ENCODE measurements around the gene CAPN9. TPM values are rescaled to one million over a fixed set of nuclear protein-coding genes. Genes with fewer than 3 reads are reported as not detected.
A peak's percentile ranks its signal among the peaks of the same experiment; 100 is the strongest.

Gene CAPN9
- total RNA-seq, 1 donor from 2014 or later: 0.19 TPM

- Histone ChIP-seq H3K27me3 (no peaks in the 10 kb centered on the region), H3K79me2 (ENCODE audit: low read depth) (no peaks in the 10 kb centered on the region), H3K4me1 (peaks cover 9% of the 10 kb centered on the region), H3K4me3 (no peak overlapping the region), H3K36me3 (no peaks in the 10 kb centered on the region), H3K27ac (no peak overlapping the region), H2AFZ (replicated peaks) (no peak overlapping the region), H3F3A (ENCODE audit: low read depth) (no peaks in the 10 kb centered on the region), H3K4me2 (no peak overlapping the region), H4K20me1 (ENCODE audit: low read depth) (no peaks in the 10 kb centered on the region), H3K9me3 (ENCODE audit: low read depth) (no peaks in the 10 kb centered on the region), H3K9ac (no peak overlapping the region)
- no peak for TF ChIP-seq EZH2 (IDR thresholded peaks at IDR 0.05)
- no peak for TF ChIP-seq CTCF (IDR thresholded peaks at IDR 0.05)
- no peak for TF ChIP-seq EZH2phosphoT487 (IDR thresholded peaks at IDR 0.05)
- peaks cover 23% of the 10 kb centered on the region for H3K4me1 Mint-ChIP-seq
- DNase-seq (ENCODE audit: low spot score): peak; percentile 8
- no peak overlapping the region for H3K27ac Mint-ChIP-seq
- H3K9me3 Mint-ChIP-seq: no peaks in the 10 kb centered on the region
- H3K27me3 Mint-ChIP-seq (ENCODE audit: insufficient read depth, low read depth): peaks cover 14% of the 10 kb centered on the region
- no peak overlapping the region for H3K4me3 Mint-ChIP-seq
- H3K36me3 Mint-ChIP-seq: no peaks in the 10 kb centered on the region
These were observed 37.3 kb upstream of the CAPN9 start for GRCh38 chr1:230709619-230710542.

- H3K27ac Mint-ChIP-seq: no peak overlapping the region
- no peak overlapping the region for H3K4me3 Mint-ChIP-seq
- Histone ChIP-seq H3K4me2 (no peak overlapping the region), H4K20me1 (ENCODE audit: low read depth) (no peaks in the 10 kb centered on the region), H3K9me3 (ENCODE audit: low read depth) (no peaks in the 10 kb centered on the region), H2AFZ (replicated peaks) (no peak overlapping the region), H3K9ac (no peak overlapping the region), H3F3A (ENCODE audit: low read depth) (no peaks in the 10 kb centered on the region), H3K27ac (no peak overlapping the region), H3K79me2 (ENCODE audit: low read depth) (no peaks in the 10 kb centered on the region), H3K4me1 (peaks cover 9% of the 10 kb centered on the region), H3K27me3 (no peaks in the 10 kb centered on the region), H3K36me3 (no peaks in the 10 kb centered on the region), H3K4me3 (no peak overlapping the region)
- no peaks in the 10 kb centered on the region for H3K9me3 Mint-ChIP-seq
- no peak for TF ChIP-seq EZH2 (IDR thresholded peaks at IDR 0.05)
- no peak for TF ChIP-seq EZH2phosphoT487 (IDR thresholded peaks at IDR 0.05)
- no peak for TF ChIP-seq CTCF (IDR thresholded peaks at IDR 0.05)
- H3K36me3 Mint-ChIP-seq: no peaks in the 10 kb centered on the region
- H3K4me1 Mint-ChIP-seq: peaks cover 23% of the 10 kb centered on the region
- peaks cover 12% of the 10 kb centered on the region for H3K27me3 Mint-ChIP-seq (ENCODE audit: insufficient read depth, low read depth)
- no peak for DNase-seq (ENCODE audit: low spot score)
These were observed 36.7 kb upstream of the CAPN9 start for GRCh38 chr1:230710543-230710904.

GRCh38 chr1:230711245-230711644 lies 35.9 kb upstream of the CAPN9 start:
- Mint-ChIP-seq H3K27me3 (ENCODE audit: insufficient read depth, low read depth) (peaks cover 12% of the 10 kb centered on the region), H3K36me3 (no peaks in the 10 kb centered on the region), H3K9me3 (no peaks in the 10 kb centered on the region), H3K27ac (no peak overlapping the region), H3K4me3 (no peak overlapping the region), H3K4me1 (peaks cover 23% of the 10 kb centered on the region)
- H3K4me1 ChIP-seq: peaks cover 9% of the 10 kb centered on the region
- H3K4me3 ChIP-seq: no peak overlapping the region
- H3K36me3 ChIP-seq: no peaks in the 10 kb centered on the region
- no peaks in the 10 kb centered on the region for H3K9me3 ChIP-seq (ENCODE audit: low read depth)
- no peak overlapping the region for H3K4me2 ChIP-seq
- H2AFZ ChIP-seq (replicated peaks): no peak overlapping the region
- no peaks in the 10 kb centered on the region for H3F3A ChIP-seq (ENCODE audit: low read depth)
- no peaks in the 10 kb centered on the region for H3K79me2 ChIP-seq (ENCODE audit: low read depth)
- TF ChIP-seq EZH2 (IDR thresholded peaks at IDR 0.05): no peak
- no peak for TF ChIP-seq CTCF (IDR thresholded peaks at IDR 0.05)
- no peak for TF ChIP-seq EZH2phosphoT487 (IDR thresholded peaks at IDR 0.05)
- H3K9ac ChIP-seq: no peak overlapping the region
- H3K27ac ChIP-seq: no peak overlapping the region
- no peaks in the 10 kb centered on the region for H3K27me3 ChIP-seq
- H4K20me1 ChIP-seq (ENCODE audit: low read depth): no peaks in the 10 kb centered on the region
- no peak for DNase-seq (ENCODE audit: low spot score)

All from neural progenitor cell (in vitro differentiated cells).